ENCODE data around the gene FICD. TPM values are rescaled to one million over a fixed set of nuclear protein-coding genes. Genes with fewer than 3 reads are reported as not detected.

FICD gene
- polyA plus RNA-seq, 2 of the 4 experiments (the other 2 are of a cell fraction) = 1.7 to 2.5 TPM

DNA sequence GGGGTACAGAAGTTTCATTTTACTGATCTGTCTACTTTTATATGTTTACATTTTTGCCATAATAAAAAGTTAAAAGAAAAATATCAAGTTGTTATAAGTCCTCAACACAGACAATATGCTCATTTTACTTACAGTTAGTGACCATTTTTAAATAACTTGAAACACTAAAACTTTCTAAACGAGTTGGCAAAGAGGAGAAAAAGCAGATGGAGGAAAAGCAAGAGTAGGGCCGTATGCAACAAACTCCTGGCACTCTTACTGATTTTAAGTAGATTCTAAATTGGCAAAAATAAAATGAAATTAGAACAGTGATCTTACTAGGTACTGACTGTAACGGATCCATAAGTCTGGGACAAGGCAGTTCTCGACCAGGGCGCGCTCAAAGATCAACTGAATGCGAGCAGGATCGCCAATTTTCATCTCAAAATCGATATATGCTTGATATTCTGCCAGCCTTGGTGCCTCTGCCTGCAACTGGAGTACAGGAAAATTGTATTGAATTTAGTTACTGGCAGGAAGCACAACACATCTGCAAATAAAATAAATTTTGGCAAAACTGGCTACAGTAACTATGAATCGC, 23.6 kb downstream of the FICD start (continued):
- TF ChIP-seq, protein P1, sequence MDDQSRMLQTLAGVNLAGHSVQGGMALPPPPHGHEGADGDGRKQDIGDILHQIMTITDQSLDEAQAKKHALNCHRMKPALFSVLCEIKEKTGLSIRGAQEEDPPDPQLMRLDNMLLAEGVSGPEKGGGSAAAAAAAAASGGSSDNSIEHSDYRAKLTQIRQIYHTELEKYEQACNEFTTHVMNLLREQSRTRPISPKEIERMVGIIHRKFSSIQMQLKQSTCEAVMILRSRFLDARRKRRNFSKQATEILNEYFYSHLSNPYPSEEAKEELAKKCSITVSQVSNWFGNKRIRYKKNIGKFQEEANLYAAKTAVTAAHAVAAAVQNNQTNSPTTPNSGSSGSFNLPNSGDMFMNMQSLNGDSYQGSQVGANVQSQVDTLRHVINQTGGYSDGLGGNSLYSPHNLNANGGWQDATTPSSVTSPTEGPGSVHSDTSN (IDR thresholded peaks at IDR 0.05) = no peak
- TF ChIP-seq RNF2 (IDR thresholded peaks at IDR 0.05; ENCODE audit: borderline replicate concordance, low read depth) (no peak), RCOR1 (IDR thresholded peaks at IDR 0.05; ENCODE audit: low read depth, low read length) (no peak), HOXB13 (CRISPR knock-in tag; IDR thresholded peaks at IDR 0.05; ENCODE audit: low read depth) (no peak), FOXS1 (CRISPR knock-in tag; IDR thresholded peaks at IDR 0.05) (no peak), HOXB5 (CRISPR knock-in tag; IDR thresholded peaks at IDR 0.05) (no peak), CHD4 (IDR thresholded peaks at IDR 0.05; ENCODE audit: borderline replicate concordance) (no peak), EP300 (IDR thresholded peaks at IDR 0.05) (no peak)
- TF ChIP-seq, protein P2, sequence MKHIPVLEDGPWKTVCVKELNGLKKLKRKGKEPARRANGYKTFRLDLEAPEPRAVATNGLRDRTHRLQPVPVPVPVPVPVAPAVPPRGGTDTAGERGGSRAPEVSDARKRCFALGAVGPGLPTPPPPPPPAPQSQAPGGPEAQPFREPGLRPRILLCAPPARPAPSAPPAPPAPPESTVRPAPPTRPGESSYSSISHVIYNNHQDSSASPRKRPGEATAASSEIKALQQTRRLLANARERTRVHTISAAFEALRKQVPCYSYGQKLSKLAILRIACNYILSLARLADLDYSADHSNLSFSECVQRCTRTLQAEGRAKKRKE (CRISPR knock-in tag; IDR thresholded peaks at IDR 0.05; ENCODE audit: low read depth) = no peak

DNA sequence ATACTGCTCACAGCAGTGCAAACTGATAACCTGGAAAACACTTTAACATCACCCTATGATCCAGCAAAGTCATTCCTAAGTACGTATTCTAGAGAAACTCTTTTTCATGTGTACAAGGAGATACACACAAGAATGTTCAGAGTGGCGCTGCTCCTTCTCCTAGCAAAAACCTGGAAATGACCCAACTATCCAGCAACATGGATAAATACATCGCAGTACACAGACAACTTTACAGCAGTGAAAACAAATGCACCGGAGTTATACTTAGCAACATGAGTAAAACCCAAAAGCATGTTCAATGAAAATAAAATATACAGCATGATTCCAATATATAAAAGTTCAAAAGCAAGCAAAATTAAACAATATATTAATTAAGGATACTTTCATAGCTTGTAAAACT, 27.2 kb downstream of the FICD start:
- FAIRE-seq = no peak
- ChIA-PET CTCF (no interaction called here), POLR2A (no interaction called here)
- DNase-seq (ENCODE audit: low read depth in 1 of 2, low spot score in 1 of 2) = no peak
- Histone ChIP-seq H3K4me1 (no peaks in the 10 kb centered on the region), H3K4me2 (no peak overlapping the region), H3K4me3 (no peak overlapping the region), H3K27ac (no peak overlapping the region), H3K9me3 (no peaks in the 10 kb centered on the region)
- 89% methylated on average over 4 of the region's 4 CpGs for WGBS (ENCODE audit: missing lambda C conversion rate)
- no peak for TF ChIP-seq ZC3H11A (IDR thresholded peaks at IDR 0.05)
- TF ChIP-seq TFCP2L1 (CRISPR knock-in tag; IDR thresholded peaks at IDR 0.05) = no peak
- no peak for TF ChIP-seq KDM5A (IDR thresholded peaks at IDR 0.05)
- no peak for TF ChIP-seq CBX8 (IDR thresholded peaks at IDR 0.05)
- TF ChIP-seq KDM1A (IDR thresholded peaks at IDR 0.05; ENCODE audit: low read depth) = no peak
- no peak for TF ChIP-seq RFX5 (IDR thresholded peaks at IDR 0.05)
- TF ChIP-seq CEBPB (IDR thresholded peaks at IDR 0.05) = no peak
- TF ChIP-seq HEYL (CRISPR knock-in tag; IDR thresholded peaks at IDR 0.05) = no peak
- TF ChIP-seq, protein P2 (CRISPR knock-in tag; IDR thresholded peaks at IDR 0.05; ENCODE audit: low read depth) = no peak
- TF ChIP-seq ZSCAN20 (CRISPR knock-in tag; IDR thresholded peaks at IDR 0.05) = no peak
- no peak for TF ChIP-seq HOXB13 (CRISPR knock-in tag; IDR thresholded peaks at IDR 0.05; ENCODE audit: low read depth)
- TF ChIP-seq, protein P3, sequence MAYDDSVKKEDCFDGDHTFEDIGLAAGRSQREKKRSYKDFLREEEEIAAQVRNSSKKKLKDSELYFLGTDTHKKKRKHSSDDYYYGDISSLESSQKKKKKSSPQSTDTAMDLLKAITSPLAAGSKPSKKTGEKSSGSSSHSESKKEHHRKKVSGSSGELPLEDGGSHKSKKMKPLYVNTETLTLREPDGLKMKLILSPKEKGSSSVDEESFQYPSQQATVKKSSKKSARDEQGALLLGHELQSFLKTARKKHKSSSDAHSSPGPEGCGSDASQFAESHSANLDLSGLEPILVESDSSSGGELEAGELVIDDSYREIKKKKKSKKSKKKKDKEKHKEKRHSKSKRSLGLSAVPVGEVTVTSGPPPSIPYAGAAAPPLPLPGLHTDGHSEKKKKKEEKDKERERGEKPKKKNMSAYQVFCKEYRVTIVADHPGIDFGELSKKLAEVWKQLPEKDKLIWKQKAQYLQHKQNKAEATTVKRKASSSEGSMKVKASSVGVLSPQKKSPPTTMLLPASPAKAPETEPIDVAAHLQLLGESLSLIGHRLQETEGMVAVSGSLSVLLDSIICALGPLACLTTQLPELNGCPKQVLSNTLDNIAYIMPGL (CRISPR knock-in tag; IDR thresholded peaks at IDR 0.05; ENCODE audit: borderline replicate concordance) = no peak
- ATAC-seq = no peak

DNA sequence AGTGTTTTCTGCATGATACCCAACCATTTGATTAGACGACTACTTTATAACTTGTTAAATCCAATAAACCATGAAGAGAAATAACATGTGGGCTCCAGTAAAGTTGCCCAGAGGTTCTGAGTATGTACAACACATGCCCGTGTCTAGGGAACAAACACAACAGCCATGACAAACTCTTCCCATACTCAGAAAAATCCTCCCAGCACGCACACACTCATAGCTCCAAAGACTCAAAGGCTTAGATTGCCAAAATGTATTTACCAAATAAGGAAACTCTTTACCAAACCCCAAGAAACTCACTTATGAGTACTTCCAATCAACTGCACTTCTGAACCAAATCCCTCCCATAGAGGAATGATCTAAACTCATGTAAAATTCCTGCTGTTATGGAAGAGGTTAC, 28.6 kb downstream of the FICD start:
- no peaks in the 10 kb centered on the region for H3K9me3 ChIP-seq
- H3K4me3 ChIP-seq = no peak overlapping the region
- no peak for TF ChIP-seq NPAS2 (CRISPR knock-in tag; IDR thresholded peaks at IDR 0.05; ENCODE audit: borderline replicate concordance)
- TF ChIP-seq, protein P4, sequence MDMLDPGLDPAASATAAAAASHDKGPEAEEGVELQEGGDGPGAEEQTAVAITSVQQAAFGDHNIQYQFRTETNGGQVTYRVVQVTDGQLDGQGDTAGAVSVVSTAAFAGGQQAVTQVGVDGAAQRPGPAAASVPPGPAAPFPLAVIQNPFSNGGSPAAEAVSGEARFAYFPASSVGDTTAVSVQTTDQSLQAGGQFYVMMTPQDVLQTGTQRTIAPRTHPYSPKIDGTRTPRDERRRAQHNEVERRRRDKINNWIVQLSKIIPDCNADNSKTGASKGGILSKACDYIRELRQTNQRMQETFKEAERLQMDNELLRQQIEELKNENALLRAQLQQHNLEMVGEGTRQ (IDR thresholded peaks at IDR 0.05) = no peak
- no peak for TF ChIP-seq NFE2L2 (conservative IDR thresholded peaks at IDR 0.05; ENCODE audit: low read length)
- TF ChIP-seq POLR2AphosphoS2 (conservative IDR thresholded peaks at IDR 0.05; ENCODE audit: low read length) = no peak
- DNase-seq (ENCODE audit: low read depth in 1 of 2, low spot score in 1 of 2) (no peak), FAIRE-seq (no peak), ATAC-seq (no peak)
- ChIA-PET POLR2A (no interaction called here), CTCF (interaction anchor here (1.1 to 1.5 kb wide), 3 partner anchors 10 to 74 kb away, joined by 3 to 4 read pairs (median 3); no protein-coding TSS in a partner anchor)
- 84% methylated on average over 3 of the region's 3 CpGs for WGBS (ENCODE audit: missing lambda C conversion rate)
- no peaks in the 10 kb centered on the region for H3K4me1 ChIP-seq
- no peak overlapping the region for H3K27ac ChIP-seq
- H3K4me2 ChIP-seq = no peak overlapping the region

All from A549 (cell line).